Glutamatergic neuron (in vitro differentiated cells): ENCODE results near the gene PARP8. TPM values are rescaled to one million over a fixed set of nuclear protein-coding genes. Genes with fewer than 3 reads are reported as not detected.

Experiments
- DNase-seq: peaks from one replicate; pipeline ENCODE4 v3.0.0; 2022
- H3K27ac Mint-ChIP-seq: one replicate; pipeline ENCODE4 v1.8.0; 2020; ENCODE audit warnings: mild to moderate bottlenecking, mixed read lengths, inconsistent platforms; ENCODE audit not compliant: unreplicated experiment
- H3K27me3 Mint-ChIP-seq: one replicate; pipeline ENCODE4 v1.8.0; 2020; ENCODE audit warnings: mild to moderate bottlenecking, moderate library complexity, mixed read lengths, inconsistent platforms; ENCODE audit not compliant: unreplicated experiment
- H3K36me3 Mint-ChIP-seq: one replicate; pipeline ENCODE4 v1.8.0; 2020; ENCODE audit warnings: mild to moderate bottlenecking, mixed read lengths, inconsistent platforms; ENCODE audit not compliant: unreplicated experiment
- H3K4me1 Mint-ChIP-seq: one replicate; pipeline ENCODE4 v1.8.0; 2020; ENCODE audit warnings: mild to moderate bottlenecking, low read depth, mixed read lengths, inconsistent platforms; ENCODE audit not compliant: unreplicated experiment
- H3K4me3 Mint-ChIP-seq: one replicate; pipeline ENCODE4 v1.8.0; 2020; ENCODE audit warnings: mild to moderate bottlenecking, mixed read lengths, inconsistent platforms; ENCODE audit not compliant: unreplicated experiment
- H3K9me3 Mint-ChIP-seq: one replicate; pipeline ENCODE4 v1.8.0; 2020; ENCODE audit warnings: mild to moderate bottlenecking, moderate library complexity, mixed read lengths, inconsistent platforms; ENCODE audit not compliant: unreplicated experiment
- CTCF ChIP-seq: fragments of 200-600 bp; sonication (generic); IDR thresholded peaks from one replicate; pipeline ENCODE4 v1.5.0; 2021; ENCODE audit not compliant: partially characterized antibody, unreplicated experiment
- total RNA-seq: library from RNA; stranded (reverse); fragmentation: NEBNext Ultra II Directional; extraction: Animal tissue kit (Norgen Biotek cat#: 25700); gene quantifications from one replicate; pipeline ENCODE4 v1.2.1, GENCODE V29; 2021; ENCODE audit not compliant: unreplicated experiment

The PARP8 gene
- total RNA-seq, 1 donor from 2014 or later: 11.3 TPM

GRCh38 chr5:50878470-50878869, 212.0 kb downstream of the PARP8 start:
- Mint-ChIP-seq H3K4me3 (no peak overlapping the region), H3K36me3 (no peaks in the 10 kb centered on the region), H3K27me3 (no peaks in the 10 kb centered on the region), H3K27ac (no peak overlapping the region), H3K4me1 (no peaks in the 10 kb centered on the region), H3K9me3 (peaks cover 1% of the 10 kb centered on the region)
- TF ChIP-seq CTCF: no peak
- DNase-seq: no peak

GRCh38 chr5:50881407-50881806, 215.0 kb downstream of the PARP8 start:
- Mint-ChIP-seq H3K9me3 (peaks cover 1% of the 10 kb centered on the region), H3K27ac (no peak overlapping the region), H3K36me3 (no peaks in the 10 kb centered on the region), H3K4me3 (no peak overlapping the region), H3K27me3 (no peaks in the 10 kb centered on the region), H3K4me1 (no peaks in the 10 kb centered on the region)
- no peak for TF ChIP-seq CTCF
- no peak for DNase-seq

GRCh38 chr5:50886657-50887345, 220.4 kb downstream of the PARP8 start:
- no peak overlapping the region for H3K4me3 Mint-ChIP-seq
- no peaks in the 10 kb centered on the region for H3K27me3 Mint-ChIP-seq
- no peaks in the 10 kb centered on the region for H3K9me3 Mint-ChIP-seq
- H3K4me1 Mint-ChIP-seq: peaks cover 9% of the 10 kb centered on the region
- no peak for TF ChIP-seq CTCF
- DNase-seq: no peak
- no peaks in the 10 kb centered on the region for H3K36me3 Mint-ChIP-seq
- H3K27ac Mint-ChIP-seq: no peak overlapping the region

GRCh38 chr5:50887889-50888633, 221.6 kb downstream of the PARP8 start:
- Mint-ChIP-seq H3K9me3 (no peaks in the 10 kb centered on the region), H3K27me3 (no peaks in the 10 kb centered on the region), H3K36me3 (no peaks in the 10 kb centered on the region), H3K4me1 (peaks cover 9% of the 10 kb centered on the region), H3K4me3 (no peak overlapping the region), H3K27ac (no peak overlapping the region)
- TF ChIP-seq CTCF: no peak
- DNase-seq: no peak

- DNase-seq: no peak
- H3K4me3 Mint-ChIP-seq: no peak overlapping the region
- H3K27ac Mint-ChIP-seq: no peak overlapping the region
- no peaks in the 10 kb centered on the region for H3K27me3 Mint-ChIP-seq
- H3K9me3 Mint-ChIP-seq: no peaks in the 10 kb centered on the region
- peaks cover 9% of the 10 kb centered on the region for H3K4me1 Mint-ChIP-seq
- TF ChIP-seq CTCF: no peak
- no peaks in the 10 kb centered on the region for H3K36me3 Mint-ChIP-seq
Measured at GRCh38 chr5:50888751-50889150, 222.3 kb downstream of the PARP8 start.
